Endothelial cell of umbilical vein (primary cell): Measurements from ENCODE around the gene IRF9. TPM values are rescaled to one million over a fixed set of nuclear protein-coding genes. Genes with fewer than 3 reads are reported as not detected.

ENCODE experiments used
- BruUV-seq: library from RNA; stranded (reverse); fragments of 400-500 nt; replicated peaks from 2 replicates; lab custom pipeline; 2021; lab: Mats Ljungman, UMichigan
- CTCF ChIA-PET: fragments of 300-600, 350-600 bp; sonication (Branson Sonifier 250); formaldehyde crosslinking; loops from one replicate; lab custom pipeline; 2021; ENCODE audit warnings: antibody characterized with exemption, inconsistent platforms; lab: Charles Lee
- POLR2A ChIA-PET: fragments of 300-600, 350-600 bp; sonication (Branson Sonifier 250); formaldehyde crosslinking; loops from one replicate; lab custom pipeline; 2021; ENCODE audit warnings: antibody characterized with exemption, inconsistent platforms; lab: Charles Lee
- DNase-seq: peaks from one replicate; pipeline ENCODE4 v3.0.0-alpha.2; 2011; ENCODE audit warnings: low read depth, low spot score
- FAIRE-seq: peaks from 2 replicates; lab custom pipeline; 2011; peaks lifted over from hg19 to GRCh38; lab: Jason Lieb, UNC
- H2AFZ ChIP-seq: 2 replicates; pipeline ENCODE4 v1.6.0; 2012; ENCODE audit warnings: low read depth, low read length, control low read depth, inconsistent platforms
- H3K27ac ChIP-seq: 2 replicates; pipeline ENCODE4 v1.5.1; 2011; ENCODE audit warnings: low read depth, mild to moderate bottlenecking, control low read depth, low read length, moderate library complexity; ENCODE audit not compliant: insufficient read depth
- H3K27me3 ChIP-seq, 2 experiments: 2 replicates each; pipeline versions ENCODE4 v1.6.0 to v1.6.1; 2011; ENCODE audit warnings: low read length in 2 of 2, mixed read lengths in 1 of 2; ENCODE audit not compliant: control insufficient read depth in 2 of 2, insufficient read depth in 2 of 2
- H3K36me3 ChIP-seq, 2 experiments: 2 replicates in 1 of 2; 3 replicates in 1 of 2; pipeline ENCODE4 v1.5.1; 2011; ENCODE audit warnings: low read length in 2 of 2, mild to moderate bottlenecking in 1 of 2, moderate library complexity in 1 of 2; ENCODE audit not compliant: control insufficient read depth in 2 of 2, insufficient read depth in 2 of 2; ENCODE audit errors: extremely low read depth in 1 of 2
- H3K4me1 ChIP-seq: 3 replicates; pipeline ENCODE4 v1.5.1; 2011; ENCODE audit warnings: mild to moderate bottlenecking, low read length; ENCODE audit not compliant: control insufficient read depth, insufficient read depth; ENCODE audit errors: extremely low read depth
- H3K4me2 ChIP-seq: 2 replicates; pipeline ENCODE4 v1.6.1; 2011; ENCODE audit warnings: low read length, control low read depth, mixed read lengths; ENCODE audit not compliant: insufficient read depth
- H3K4me3 ChIP-seq, 3 experiments: fragments of 200-600 bp in 1 of 3; sonication (generic), shearing (Covaris generic) in 1 of 3; replicated peaks in 1 of 3; 2 replicates each; pipeline ENCODE4 v1.5.1; 2011 to 2016; ENCODE audit warnings: control low read depth in 3 of 3, low read length in 3 of 3, mild to moderate bottlenecking in 2 of 3, inconsistent platforms in 1 of 3, low read depth in 1 of 3, moderate library complexity in 1 of 3; ENCODE audit not compliant: insufficient read depth in 1 of 3
- H3K79me2 ChIP-seq: 2 replicates; pipeline ENCODE4 v1.6.0; 2012; ENCODE audit warnings: low read length, inconsistent platforms; ENCODE audit not compliant: control insufficient read depth, insufficient read depth
- H3K9ac ChIP-seq: replicated peaks from 2 replicates; pipeline ENCODE3; 2011; ENCODE audit warnings: low read length, control low read depth; ENCODE audit not compliant: insufficient read depth; ENCODE audit errors: extremely low read depth
- H3K9me1 ChIP-seq: replicated peaks from 3 replicates; pipeline ENCODE4 v1.6.0; 2011; ENCODE audit warnings: mild to moderate bottlenecking, low read length; ENCODE audit not compliant: control insufficient read depth, insufficient read depth; ENCODE audit errors: extremely low read depth
- H3K9me3 ChIP-seq: replicated peaks from 2 replicates; pipeline ENCODE4 v1.5.1; 2012; ENCODE audit warnings: low read length, inconsistent platforms; ENCODE audit not compliant: control insufficient read depth, insufficient read depth
- H4K20me1 ChIP-seq: replicated peaks from 2 replicates; pipeline ENCODE3; 2011; ENCODE audit warnings: mild to moderate bottlenecking, low read length; ENCODE audit not compliant: control insufficient read depth, insufficient read depth; ENCODE audit errors: extremely low read depth
- EZH2 ChIP-seq: IDR thresholded peaks from 2 replicates; pipeline ENCODE4 v1.6.1; 2012; ENCODE audit warnings: borderline replicate concordance, low read depth, mild to moderate bottlenecking, moderate library complexity, low read length, inconsistent platforms; ENCODE audit not compliant: severe bottlenecking
- FOS ChIP-seq: IDR thresholded peaks from 2 replicates; pipeline ENCODE4 v1.6.1; 2011; ENCODE audit warnings: mild to moderate bottlenecking, low read length, moderate library complexity, borderline replicate concordance; ENCODE audit not compliant: insufficient read depth
- GATA2 ChIP-seq: IDR thresholded peaks from 2 replicates; pipeline ENCODE4 v1.7.0; 2011; ENCODE audit warnings: low read depth, mild to moderate bottlenecking, moderate library complexity, mixed read lengths, low read length; ENCODE audit not compliant: insufficient read length, insufficient read depth
- JUN ChIP-seq: IDR thresholded peaks from 2 replicates; pipeline ENCODE4 v1.6.1; 2011; ENCODE audit warnings: borderline replicate concordance, low read depth; ENCODE audit not compliant: insufficient read length, insufficient read depth
- MYC ChIP-seq: IDR thresholded peaks from one replicate; pipeline ENCODE4 v1.6.1; 2011; ENCODE audit warnings: mild to moderate bottlenecking, low read depth, low read length
- POLR2A ChIP-seq: IDR thresholded peaks from 2 replicates; pipeline ENCODE4 v1.6.1; 2012; ENCODE audit warnings: low read depth, mild to moderate bottlenecking, control low read depth, low read length
- POLR2AphosphoS5 ChIP-seq: IDR thresholded peaks from 2 replicates; pipeline ENCODE4 v1.6.1; 2012; ENCODE audit warnings: low read depth, mild to moderate bottlenecking, control low read depth, low read length, moderate library complexity; ENCODE audit not compliant: insufficient read depth
- dilution Hi-C: fragments of 300-500 bp; cut with MboI; formaldehyde crosslinking; loops from one replicate; pipeline ENCODE4 v1.15.0; 2019; ENCODE audit warnings: low sequenced_read_pairs; ENCODE audit not compliant: extremely low pct_ligation_motif_present
- intact Hi-C: fragments of 100-400 bp; cut with micrococcal nuclease; formaldehyde crosslinking; loops from one replicate; pipeline ENCODE4 v1.10.0; 2022
- polyA plus RNA-seq, 4 experiments: library from polyadenylated mRNA; depleted of rRNA in 3 of 4; stranded (reverse) in 3 of 4; unstranded in 1 of 4; fragments of >200 nt; gene quantifications; 2 replicates each; pipeline versions ENCODE4 v1.2.1 to v1.2.3, GENCODE V29; 2011 to 2012; ENCODE audit warnings: missing spikeins in 1 of 4
- total RNA-seq: library from RNA; stranded (reverse); gene quantifications from 2 replicates; pipeline ENCODE4 v1.2.3, GENCODE V29; 2021
- TF ChIP-seq, protein P1 (sequence below), 2 donors: IDR thresholded peaks; 1 replicate in 1 of 2; 2 replicates in 1 of 2; pipeline ENCODE4 v1.5.1; 2011; ENCODE audit warnings: low read length in 2 of 2, mild to moderate bottlenecking in 2 of 2, moderate library complexity in 2 of 2, control low read depth in 1 of 2, inconsistent platforms in 1 of 2, low read depth in 1 of 2; ENCODE audit not compliant: insufficient read depth in 1 of 2; ENCODE audit errors: extremely low read depth in 1 of 2
- TF ChIP-seq, protein P2 (sequence below): IDR thresholded peaks from 2 replicates; pipeline ENCODE4 v1.6.1; 2011; ENCODE audit not compliant: insufficient read depth, insufficient read length

Gene IRF9
- total and polyA plus RNA-seq, 2 donors (not counting 3 experiments of a cell fraction or from before 2014, with no cell fraction given): 44.6 to 46.1 TPM

DNA sequence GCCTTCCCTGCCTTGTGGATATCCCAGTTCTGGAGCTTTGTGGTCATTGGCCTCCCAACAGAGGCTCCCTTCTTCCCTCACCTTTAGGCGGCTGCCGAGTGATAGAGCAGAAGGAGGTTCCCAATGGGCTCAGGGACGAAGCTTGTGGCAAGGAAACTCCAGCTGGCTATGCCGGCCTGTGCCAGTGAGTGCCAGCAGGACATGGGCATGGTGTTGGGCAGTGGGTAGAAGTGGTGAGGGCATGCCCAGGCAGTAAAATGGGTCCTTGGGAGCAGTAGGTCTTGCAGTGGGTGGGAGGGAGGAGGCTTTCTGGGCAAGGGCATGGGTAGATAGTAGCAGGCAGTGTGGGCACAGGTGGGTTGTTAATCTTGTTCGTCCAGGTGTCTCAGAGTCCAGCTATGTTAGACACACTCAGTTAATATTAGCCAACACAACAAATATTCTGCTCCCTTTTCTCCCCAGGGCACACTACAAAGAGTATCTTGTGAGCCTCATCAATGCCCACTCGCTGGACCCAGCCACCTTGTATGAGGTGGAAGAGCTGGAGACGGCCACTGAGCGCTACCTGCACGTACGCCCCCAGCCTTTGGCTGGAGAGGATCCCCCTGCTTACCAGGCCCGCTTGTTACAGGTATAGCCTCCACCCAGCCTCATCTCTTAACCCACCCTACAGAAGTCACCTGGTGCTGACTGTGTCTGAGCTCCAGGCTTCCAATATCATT is 1.1 kb upstream of the IRF9 start:
- Histone ChIP-seq H3K9me3 (no peaks in the 10 kb centered on the region), H3K9ac (no peak overlapping the region), H3K27ac (no peak overlapping the region), H4K20me1 (no peaks in the 10 kb centered on the region), H3K4me1 (peaks cover 16% of the 10 kb centered on the region), H3K9me1 (no peaks in the 10 kb centered on the region), H3K36me3 (peaks cover 30 to 58% of the 10 kb centered on the region in 2 experiments), H3K4me2 (no peak overlapping the region), H3K4me3 (no peak overlapping the region), H3K27me3 (no peaks in the 10 kb centered on the region), H3K79me2 (peaks cover 9% of the 10 kb centered on the region), H2AFZ (no peak overlapping the region)
- dilution Hi-C loops: no loop called here
- no peak for FAIRE-seq
- ChIA-PET POLR2A (interaction anchor here (1.0 kb wide), 1 partner anchor 25 kb away, joined by 3 read pairs; no protein-coding TSS in a partner anchor), CTCF (interaction anchor here (1.3 to 3.4 kb wide), 9 partner anchors 10 to 112 kb away, joined by 3 to 63 read pairs (median 12); partner anchors contain the start of genes EMC9, PSME1, PSME2 and RABGGTA)
- intact Hi-C loops: loop anchor here (2.0 kb wide), 3 partner anchors 29 to 145 kb away; partner anchors contain the start of gene IPO4
- DNase-seq: no peak
- TF ChIP-seq MYC (no peak), GATA2 (no peak), POLR2AphosphoS5 (no peak), FOS (no peak), EZH2 (no peak), POLR2A (no peak), JUN (no peak)
- TF ChIP-seq, protein P1, sequence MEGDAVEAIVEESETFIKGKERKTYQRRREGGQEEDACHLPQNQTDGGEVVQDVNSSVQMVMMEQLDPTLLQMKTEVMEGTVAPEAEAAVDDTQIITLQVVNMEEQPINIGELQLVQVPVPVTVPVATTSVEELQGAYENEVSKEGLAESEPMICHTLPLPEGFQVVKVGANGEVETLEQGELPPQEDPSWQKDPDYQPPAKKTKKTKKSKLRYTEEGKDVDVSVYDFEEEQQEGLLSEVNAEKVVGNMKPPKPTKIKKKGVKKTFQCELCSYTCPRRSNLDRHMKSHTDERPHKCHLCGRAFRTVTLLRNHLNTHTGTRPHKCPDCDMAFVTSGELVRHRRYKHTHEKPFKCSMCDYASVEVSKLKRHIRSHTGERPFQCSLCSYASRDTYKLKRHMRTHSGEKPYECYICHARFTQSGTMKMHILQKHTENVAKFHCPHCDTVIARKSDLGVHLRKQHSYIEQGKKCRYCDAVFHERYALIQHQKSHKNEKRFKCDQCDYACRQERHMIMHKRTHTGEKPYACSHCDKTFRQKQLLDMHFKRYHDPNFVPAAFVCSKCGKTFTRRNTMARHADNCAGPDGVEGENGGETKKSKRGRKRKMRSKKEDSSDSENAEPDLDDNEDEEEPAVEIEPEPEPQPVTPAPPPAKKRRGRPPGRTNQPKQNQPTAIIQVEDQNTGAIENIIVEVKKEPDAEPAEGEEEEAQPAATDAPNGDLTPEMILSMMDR (IDR thresholded peaks at IDR 0.05; ENCODE audit: extremely low read depth in 1 of 2, insufficient read depth in 1 of 2, low read depth in 1 of 2, low read length in 2 of 2): no peak
- TF ChIP-seq, protein P2, sequence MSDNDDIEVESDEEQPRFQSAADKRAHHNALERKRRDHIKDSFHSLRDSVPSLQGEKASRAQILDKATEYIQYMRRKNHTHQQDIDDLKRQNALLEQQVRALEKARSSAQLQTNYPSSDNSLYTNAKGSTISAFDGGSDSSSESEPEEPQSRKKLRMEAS: no peak
- no TSS peak for BruUV-seq
